ENCODE measurements around the gene MAD1L1.

DNA sequence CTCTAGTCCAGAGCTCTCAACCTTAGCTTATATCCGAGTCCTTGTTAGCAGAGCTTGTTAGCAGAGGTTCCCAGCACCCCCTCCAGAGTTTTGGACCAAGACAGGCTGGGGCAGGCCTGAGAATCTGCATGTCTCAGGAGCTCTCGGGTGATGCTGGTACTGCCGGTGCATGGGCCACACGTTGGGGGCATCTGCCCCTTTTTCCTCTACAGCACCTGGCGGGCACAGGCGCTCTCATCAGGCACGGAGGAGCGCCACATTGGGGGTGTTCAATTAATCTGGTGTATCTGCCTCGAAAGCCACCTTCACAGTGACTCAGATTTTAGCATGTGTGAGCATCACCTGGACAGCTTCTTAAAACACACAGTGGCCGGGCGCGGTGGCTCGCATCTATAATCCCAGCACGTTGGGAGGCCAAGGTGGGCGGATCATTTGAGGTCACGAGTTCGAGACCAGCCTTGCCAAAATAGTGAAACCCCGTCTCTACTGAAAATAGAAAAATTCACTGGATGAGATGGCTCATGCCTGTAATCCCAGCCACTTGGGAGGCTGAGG is 445.0 kb downstream of the MAD1L1 start:
- TF ChIP-seq, protein P1, sequence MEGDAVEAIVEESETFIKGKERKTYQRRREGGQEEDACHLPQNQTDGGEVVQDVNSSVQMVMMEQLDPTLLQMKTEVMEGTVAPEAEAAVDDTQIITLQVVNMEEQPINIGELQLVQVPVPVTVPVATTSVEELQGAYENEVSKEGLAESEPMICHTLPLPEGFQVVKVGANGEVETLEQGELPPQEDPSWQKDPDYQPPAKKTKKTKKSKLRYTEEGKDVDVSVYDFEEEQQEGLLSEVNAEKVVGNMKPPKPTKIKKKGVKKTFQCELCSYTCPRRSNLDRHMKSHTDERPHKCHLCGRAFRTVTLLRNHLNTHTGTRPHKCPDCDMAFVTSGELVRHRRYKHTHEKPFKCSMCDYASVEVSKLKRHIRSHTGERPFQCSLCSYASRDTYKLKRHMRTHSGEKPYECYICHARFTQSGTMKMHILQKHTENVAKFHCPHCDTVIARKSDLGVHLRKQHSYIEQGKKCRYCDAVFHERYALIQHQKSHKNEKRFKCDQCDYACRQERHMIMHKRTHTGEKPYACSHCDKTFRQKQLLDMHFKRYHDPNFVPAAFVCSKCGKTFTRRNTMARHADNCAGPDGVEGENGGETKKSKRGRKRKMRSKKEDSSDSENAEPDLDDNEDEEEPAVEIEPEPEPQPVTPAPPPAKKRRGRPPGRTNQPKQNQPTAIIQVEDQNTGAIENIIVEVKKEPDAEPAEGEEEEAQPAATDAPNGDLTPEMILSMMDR (IDR thresholded peaks at IDR 0.05), result no peak
- TF ChIP-seq POLR2A (IDR thresholded peaks at IDR 0.05), result no peak
